ENCODE results near the gene RBM15B.
"Not testable (repeated sequence)": the region's sequence is repeated elsewhere in the genome, so short reads cannot be mapped to it uniquely, and the experiment has no call there.

The RBM15B gene

GRCh38 chr3:51375136-51375535, 15.9 kb upstream of the RBM15B start:
- in situ Hi-C loops (cut with MboI; ENCODE audit: low sequenced_read_pairs): no loop called here

DNA sequence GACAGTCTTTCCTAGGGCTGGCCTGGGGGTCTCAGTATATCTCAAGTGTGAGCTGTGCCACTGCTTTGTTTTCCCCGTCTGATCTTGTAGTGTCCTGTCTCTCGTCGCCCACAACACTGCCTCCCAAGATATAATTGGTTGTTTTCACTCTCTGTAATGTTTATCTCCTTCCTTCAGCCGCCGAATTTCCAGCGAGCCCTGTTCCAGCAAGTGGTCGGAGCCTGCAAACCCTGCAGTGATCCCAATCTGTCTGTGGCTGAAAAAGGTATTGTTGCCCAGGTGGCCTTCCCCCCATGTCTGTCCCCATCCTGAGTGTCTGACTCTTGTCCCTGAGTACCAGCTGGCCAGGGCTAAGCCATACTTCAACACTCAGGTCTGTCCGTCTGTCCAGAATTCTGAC, 15.5 kb upstream of the RBM15B start:
- in situ Hi-C loops (cut with MboI; ENCODE audit: low sequenced_read_pairs): no loop called here

- in situ Hi-C loops (cut with MboI; ENCODE audit: low sequenced_read_pairs): no loop called here
Observed at GRCh38 chr3:51378065-51378464, 13.0 kb upstream of the RBM15B start.

GRCh38 chr3:51378726-51379125, 12.4 kb upstream of the RBM15B start:
- in situ Hi-C loops (cut with MboI; ENCODE audit: low sequenced_read_pairs): no loop called here

DNA sequence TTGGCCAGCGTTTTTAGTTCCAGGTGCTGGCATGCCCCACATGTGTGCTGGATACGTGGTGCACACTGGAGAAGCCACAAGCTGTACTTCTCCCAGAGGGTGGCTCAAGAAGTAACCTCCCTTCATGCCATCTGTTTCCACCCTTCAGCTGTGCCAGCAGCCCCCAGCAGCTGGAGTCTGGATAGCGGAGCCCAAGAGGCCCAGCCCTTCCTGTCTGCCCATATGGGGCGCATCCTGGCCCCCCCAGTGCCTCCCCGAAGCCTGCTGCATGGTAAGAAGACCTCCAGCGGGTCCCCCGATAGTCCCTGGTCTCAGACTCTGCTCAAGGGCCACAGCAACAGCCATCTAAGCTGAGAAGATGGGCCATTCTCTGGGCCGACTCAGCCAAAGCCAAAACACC, 11.8 kb upstream of the RBM15B start:
- in situ Hi-C loops (cut with MboI; ENCODE audit: low sequenced_read_pairs): no loop called here

- in situ Hi-C loops (cut with MboI; ENCODE audit: low sequenced_read_pairs): no loop called here
Observed at GRCh38 chr3:51379746-51380455, 11.2 kb upstream of the RBM15B start.

DNA sequence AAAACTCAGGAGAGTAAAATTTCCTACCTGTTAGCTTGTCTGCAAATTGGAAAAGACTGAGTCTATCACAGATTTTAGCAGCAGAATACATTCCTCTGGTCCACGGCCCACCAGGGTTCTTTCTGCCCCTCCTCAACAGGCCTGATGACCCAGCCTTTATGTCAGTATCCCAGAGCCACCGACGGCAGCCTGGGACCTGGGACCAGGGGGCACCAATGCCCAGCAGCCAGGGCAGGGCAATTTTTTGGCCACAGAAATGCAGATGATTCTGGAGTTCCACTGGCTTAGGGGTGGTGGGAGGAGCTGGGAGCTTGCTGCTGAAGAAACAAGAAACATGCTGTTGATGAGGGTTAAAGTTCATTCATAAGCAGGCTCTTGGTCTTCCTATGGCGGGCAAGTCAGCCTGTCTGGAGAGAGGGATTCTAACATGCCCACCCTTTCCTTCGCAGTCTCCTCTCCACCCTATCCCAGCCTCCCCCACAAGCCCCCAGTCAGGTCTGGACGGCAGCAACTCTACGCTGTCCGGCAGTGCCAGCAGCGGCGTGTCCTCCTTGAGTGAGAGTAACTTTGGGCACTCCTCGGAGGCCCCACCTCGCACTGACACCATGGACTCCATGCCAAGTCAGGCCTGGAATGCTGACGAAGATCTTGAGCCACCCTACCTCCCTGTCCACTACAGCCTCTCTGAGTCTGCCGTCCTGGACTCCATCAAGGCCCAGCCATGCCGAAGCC, 10.3 kb upstream of the RBM15B start:
- in situ Hi-C loops (cut with MboI; ENCODE audit: low sequenced_read_pairs): no loop called here

GRCh38 chr3:51381333-51381705, 9.8 kb upstream of the RBM15B start:
- in situ Hi-C loops (cut with MboI; ENCODE audit: low sequenced_read_pairs): no loop called here

DNA sequence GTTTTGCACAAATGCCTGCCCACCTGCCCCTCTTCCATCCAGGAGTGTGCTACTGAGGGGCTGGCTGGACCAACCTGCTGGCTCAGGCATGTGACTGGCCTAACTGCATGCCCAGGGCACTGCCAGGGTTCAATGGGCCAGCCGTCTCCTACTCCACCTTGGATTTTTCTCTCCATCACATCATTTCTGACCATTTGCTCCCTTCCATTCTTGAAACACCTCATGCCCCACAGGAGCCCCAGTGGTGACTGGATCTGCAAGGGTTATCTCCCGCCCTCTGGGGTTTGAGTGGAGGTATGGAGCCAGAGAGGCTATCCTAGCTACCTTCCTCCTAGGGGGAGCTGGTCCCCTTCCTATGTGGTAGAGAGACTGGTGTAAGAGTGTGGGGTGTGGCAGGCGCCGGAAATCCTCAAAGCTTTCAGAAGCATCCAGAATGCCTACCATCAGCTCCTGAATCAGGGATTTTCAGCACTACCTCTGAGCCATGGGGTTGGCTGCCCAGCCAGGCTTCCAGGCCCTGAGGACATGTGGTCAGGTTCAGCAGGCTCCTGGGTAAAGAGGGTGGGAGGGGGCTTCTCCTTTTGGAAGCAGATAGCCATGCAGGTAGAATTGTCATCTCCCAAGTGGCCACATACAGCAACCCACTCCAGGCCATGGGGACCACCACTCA, 8.9 kb upstream of the RBM15B start:
- in situ Hi-C loops (cut with MboI; ENCODE audit: low sequenced_read_pairs): no loop called here

- in situ Hi-C loops (cut with MboI; ENCODE audit: low sequenced_read_pairs): no loop called here
Observed at GRCh38 chr3:51382947-51383578, 8.0 kb upstream of the RBM15B start.

DNA sequence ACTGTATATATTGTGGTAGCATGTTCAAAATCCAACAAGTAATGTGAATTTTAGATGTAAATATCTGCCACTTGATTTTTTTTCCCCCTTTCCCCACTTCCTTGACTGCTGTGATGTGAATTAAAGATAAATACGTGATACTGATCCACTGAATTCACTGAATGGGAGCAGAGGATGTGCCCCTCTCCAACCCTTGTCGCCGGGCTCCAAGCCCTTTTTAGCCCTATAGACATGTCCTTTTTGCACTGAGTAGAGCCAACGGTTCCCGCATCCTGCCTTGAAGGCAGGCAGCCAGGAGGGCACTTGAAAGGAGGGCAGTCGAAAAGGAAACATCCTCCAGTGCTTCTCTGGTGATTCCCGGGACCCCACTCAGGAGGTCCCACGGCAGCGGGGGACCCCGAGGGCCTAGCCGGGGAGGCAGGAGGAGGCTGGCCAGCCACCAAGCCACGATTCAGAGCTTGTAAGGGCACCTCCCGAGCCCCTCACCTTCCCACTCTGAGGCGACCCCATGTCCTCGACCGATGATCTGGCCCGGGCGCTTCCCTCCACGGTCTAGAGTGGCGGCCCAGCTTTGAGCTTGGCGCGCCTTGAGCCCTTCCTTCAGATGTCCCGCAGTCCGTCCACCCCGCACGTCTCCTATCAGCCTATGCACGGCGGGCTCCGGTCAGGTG, 6.9 kb upstream of the RBM15B start:
- in situ Hi-C loops (cut with MboI; ENCODE audit: low sequenced_read_pairs): no loop called here

GRCh38 chr3:51384726-51385473, 6.2 kb upstream of the RBM15B start, which contains the start of gene MANF:
MANF (plus strand) TSS chr3:51385291; CDS start chr3:51385343, 52 bp downstream.
- in situ Hi-C loops (cut with MboI; ENCODE audit: low sequenced_read_pairs): no loop called here

DNA sequence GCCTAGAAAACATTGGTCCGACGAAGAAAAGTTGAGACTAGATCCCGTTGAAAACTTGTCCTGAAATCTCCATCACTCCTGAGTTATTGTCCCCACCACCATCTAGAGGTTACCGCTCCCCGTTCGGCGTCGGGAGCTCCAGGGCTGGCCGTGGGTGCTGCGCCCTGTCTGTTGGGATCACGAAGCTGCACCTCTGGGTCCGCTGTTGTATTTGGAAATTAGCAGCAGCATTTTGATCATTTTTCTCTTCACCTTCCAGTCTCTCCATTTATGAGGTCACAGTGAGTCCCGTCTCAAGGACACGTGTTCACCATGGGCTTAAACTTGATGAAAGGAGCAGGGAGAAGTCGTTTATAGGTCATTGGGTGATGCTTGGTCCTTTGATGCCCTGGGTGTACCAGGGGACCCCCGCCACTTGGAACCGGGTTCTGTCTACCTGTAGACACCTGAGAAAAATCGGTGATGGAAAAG, 5.4 kb upstream of the RBM15B start:
- in situ Hi-C loops (cut with MboI; ENCODE audit: low sequenced_read_pairs): no loop called here

- in situ Hi-C loops (cut with MboI; ENCODE audit: low sequenced_read_pairs): no loop called here
Observed at GRCh38 chr3:51386159-51386851, 4.8 kb upstream of the RBM15B start.

DNA sequence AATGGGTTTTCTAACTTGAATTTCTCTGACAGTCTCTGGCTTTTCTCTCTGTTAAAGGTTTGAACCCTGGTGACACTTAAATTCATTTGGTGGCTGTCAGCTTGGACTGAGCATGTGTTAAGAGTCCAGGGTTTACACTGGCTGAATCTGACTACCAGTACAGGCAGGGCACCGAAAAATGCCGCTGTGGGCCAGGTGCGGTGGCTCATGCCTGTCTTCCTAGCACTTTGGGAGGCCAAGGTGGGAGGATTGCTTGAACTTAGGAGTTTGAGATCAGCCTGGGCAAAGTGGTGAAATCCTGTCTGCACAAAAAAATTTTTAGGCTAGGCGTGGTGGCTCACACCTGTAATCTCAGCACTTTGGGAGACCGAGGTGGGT, 4.2 kb upstream of the RBM15B start:
- in situ Hi-C loops (cut with MboI; ENCODE audit: low sequenced_read_pairs): no loop called here

GRCh38 chr3:51387281-51387680, 3.8 kb upstream of the RBM15B start:
- in situ Hi-C loops (cut with MboI; ENCODE audit: low sequenced_read_pairs): not testable (repeated sequence)

- in situ Hi-C loops (cut with MboI; ENCODE audit: low sequenced_read_pairs): no loop called here
Observed at GRCh38 chr3:51388286-51389029, 2.6 kb upstream of the RBM15B start.

DNA sequence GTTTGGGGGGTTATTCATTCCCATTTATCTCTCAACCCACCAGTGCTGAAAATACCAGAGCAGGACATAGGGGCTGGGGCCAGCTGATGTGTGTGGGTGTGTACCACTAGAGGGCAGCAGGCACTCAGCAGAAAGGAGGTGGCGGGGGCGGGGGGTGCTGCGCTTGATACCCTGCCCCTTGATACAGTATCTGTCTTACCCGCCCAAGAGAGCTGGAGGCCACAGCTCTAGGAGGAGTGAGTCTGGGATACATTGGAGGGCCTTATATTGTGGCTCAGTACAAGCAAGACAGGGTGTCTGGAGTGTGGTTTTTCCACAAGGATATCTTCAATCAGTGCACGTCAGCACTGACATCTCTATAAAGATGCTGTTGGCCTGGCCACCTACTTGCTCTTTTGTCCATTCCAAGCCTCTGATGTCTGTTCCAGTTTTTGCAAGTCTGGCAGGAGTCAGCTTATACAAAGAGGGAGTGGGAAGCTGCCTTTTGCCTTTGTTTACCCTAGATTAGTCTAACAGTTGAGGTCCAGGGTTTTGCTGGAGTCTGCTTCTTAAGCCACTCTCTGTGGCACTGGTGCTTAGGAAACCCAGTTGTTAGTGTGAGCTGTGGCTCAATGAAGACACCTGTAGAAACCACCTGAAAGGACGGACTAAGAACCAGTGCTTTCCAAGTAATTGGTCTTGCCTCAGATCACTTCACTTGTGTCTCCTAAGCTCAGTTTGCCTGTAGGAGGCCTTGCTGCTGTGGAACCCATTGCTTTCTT, 1.5 kb upstream of the RBM15B start:
- in situ Hi-C loops (cut with MboI; ENCODE audit: low sequenced_read_pairs): no loop called here

Measured in HL-60/S4 treated with retinoic acid at 250 ng/mL for 4 days and 3 days (cell line).